Fibroblast of pulmonary artery (primary cell): ENCODE data around the gene FXN.

Experiments
- DNase-seq: peaks from one replicate; pipeline ENCODE4 v3.0.0-alpha.2; 2010; ENCODE audit warnings: low read depth
- H3K4me3 ChIP-seq: replicated peaks from 2 replicates; pipeline ENCODE4 v1.5.1; 2011; ENCODE audit warnings: low read depth, mild to moderate bottlenecking, control low read depth, low read length, moderate library complexity
- TF ChIP-seq, protein P1 (sequence below): IDR thresholded peaks from 2 replicates; pipeline ENCODE4 v1.5.1; 2011; ENCODE audit warnings: mild to moderate bottlenecking, control low read depth, low read length, inconsistent platforms; ENCODE audit errors: missing control alignments

Gene FXN

DNA sequence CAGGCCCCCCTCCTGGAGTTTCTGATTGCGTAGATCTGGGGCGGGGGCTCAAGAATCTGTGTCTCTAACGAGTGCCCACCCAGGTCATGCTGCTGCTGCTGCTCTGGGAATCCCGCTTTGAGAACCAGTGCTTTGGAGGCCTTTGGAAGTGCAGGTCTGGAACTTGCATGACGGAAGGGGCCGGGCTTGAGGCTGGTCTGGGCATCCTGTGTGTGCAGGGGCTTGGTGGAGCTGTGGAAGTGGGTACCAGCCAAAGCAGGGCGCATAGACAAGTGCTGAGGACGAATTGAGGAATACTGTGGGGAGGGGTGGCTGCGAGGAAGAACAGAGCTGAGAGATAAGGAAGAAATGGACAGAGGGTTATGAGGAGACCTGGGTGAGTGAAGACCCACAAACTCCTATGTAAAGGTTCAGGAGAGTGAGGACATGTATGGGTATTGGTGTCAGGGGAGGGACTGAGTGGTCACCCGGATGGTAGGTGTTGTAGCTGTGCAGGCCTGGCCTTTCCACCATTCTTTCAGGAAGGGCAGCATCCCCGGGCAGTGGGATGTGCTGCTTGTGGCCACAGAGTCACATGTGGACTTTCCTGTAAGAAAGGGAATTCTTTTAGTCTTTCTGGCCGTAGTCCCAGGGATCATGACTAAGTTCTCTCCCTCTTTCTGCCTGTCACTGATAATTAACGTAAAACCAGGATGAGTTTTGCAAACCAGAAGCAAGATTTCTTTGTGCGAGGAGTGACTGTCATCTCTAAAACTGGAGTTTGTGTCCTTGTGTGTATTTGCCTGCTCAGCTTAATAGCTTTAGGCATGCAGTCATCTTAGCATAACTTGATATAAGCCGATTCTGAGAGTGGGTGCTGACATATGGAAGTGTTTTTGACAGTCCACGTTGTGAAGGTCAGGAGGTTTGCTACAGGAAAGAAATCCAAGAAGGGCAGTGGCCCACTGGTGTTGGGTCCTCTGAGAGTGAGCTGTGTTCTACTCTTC lies 95.2 kb downstream of the FXN start:
- DNase-seq, result peak; percentile 90
- TF ChIP-seq, protein P1, sequence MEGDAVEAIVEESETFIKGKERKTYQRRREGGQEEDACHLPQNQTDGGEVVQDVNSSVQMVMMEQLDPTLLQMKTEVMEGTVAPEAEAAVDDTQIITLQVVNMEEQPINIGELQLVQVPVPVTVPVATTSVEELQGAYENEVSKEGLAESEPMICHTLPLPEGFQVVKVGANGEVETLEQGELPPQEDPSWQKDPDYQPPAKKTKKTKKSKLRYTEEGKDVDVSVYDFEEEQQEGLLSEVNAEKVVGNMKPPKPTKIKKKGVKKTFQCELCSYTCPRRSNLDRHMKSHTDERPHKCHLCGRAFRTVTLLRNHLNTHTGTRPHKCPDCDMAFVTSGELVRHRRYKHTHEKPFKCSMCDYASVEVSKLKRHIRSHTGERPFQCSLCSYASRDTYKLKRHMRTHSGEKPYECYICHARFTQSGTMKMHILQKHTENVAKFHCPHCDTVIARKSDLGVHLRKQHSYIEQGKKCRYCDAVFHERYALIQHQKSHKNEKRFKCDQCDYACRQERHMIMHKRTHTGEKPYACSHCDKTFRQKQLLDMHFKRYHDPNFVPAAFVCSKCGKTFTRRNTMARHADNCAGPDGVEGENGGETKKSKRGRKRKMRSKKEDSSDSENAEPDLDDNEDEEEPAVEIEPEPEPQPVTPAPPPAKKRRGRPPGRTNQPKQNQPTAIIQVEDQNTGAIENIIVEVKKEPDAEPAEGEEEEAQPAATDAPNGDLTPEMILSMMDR, result no peak
- no peak overlapping the region for H3K4me3 ChIP-seq

DNA sequence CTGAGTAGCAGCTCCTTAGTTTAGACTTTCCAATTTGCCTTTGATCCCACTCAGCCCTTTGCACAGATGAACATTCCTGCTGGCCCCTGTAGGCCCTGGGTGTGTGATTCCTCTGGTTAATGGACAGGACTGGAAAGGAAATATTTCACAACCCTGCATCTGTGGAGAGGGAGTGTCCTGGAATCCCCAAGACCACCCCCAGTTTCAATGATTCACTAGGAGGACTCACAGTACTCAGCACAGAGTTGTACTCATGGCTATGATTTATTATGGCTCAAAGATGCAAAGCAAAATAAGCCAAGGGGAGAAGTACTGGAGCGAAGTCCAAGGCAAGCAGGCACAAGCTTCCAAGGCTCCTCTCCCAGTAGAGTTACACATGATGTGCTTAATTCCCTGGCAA lies 96.1 kb downstream of the FXN start:
- H3K4me3 ChIP-seq, result no peak overlapping the region
- TF ChIP-seq, protein P1, result no peak
- peak; percentile 93 for DNase-seq

DNA sequence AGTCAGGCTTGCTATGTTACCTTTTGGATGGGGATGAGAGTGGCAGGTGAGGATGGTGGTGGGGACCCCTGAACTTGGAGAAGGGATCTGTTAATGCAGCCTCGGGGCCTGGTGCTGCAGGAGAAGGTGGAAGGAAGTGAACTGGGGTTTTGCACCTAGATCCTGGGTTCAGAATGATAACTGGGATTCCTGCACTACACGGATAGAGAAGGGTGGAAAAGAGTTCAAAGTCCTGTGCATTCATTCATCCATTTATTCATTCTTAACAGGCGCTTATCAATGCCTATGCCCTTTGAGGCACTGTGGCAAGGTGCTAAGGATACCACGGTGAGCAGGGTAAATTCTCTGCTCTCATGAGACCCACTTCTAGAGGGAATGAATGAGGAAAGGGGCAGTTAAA lies 96.8 kb downstream of the FXN start:
- TF ChIP-seq, protein P1, result no peak
- no peak overlapping the region for H3K4me3 ChIP-seq
- no peak for DNase-seq

DNA sequence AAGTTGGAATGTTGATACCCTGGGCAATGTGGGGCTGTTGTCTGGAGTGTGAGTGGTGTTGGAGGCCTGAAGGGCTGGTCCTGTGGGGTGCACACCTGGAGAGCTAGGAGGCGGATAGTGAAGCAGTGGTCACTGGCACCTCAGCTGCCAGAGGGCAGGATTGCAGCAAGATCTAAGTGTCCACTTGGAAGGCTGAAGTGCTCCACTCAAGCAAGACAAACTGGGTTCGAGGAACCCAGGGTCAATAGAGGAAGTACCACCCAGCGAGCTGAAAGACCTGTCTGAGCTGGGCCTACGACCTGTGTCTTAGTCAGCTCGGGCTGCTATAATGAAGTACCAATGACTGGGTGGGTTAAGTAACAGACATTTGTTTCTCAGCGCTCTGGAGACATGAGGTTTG lies 98.9 kb downstream of the FXN start:
- TF ChIP-seq, protein P1, result no peak
- no peak overlapping the region for H3K4me3 ChIP-seq
- no peak for DNase-seq

DNA sequence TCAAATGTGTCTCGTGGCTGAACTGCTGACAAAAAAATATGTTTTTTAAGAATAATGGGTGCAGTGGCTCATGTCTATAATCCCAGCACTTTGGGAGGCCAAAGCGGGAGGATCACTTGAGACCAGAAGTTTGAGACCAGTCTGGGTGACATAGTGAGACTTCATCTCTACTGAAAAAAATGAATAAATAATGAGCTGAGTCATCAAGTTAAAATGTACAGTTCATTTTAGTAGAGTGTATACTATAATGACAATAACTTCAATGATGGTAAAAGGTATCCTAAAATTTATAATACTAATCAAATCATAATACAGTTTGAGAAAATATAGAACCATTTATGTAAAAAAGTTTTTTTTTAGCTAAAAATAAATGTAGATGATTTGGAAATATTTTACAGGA lies 100.6 kb downstream of the FXN start:
- TF ChIP-seq, protein P1, result no peak
- DNase-seq, result no peak
- H3K4me3 ChIP-seq, result no peak overlapping the region

DNA sequence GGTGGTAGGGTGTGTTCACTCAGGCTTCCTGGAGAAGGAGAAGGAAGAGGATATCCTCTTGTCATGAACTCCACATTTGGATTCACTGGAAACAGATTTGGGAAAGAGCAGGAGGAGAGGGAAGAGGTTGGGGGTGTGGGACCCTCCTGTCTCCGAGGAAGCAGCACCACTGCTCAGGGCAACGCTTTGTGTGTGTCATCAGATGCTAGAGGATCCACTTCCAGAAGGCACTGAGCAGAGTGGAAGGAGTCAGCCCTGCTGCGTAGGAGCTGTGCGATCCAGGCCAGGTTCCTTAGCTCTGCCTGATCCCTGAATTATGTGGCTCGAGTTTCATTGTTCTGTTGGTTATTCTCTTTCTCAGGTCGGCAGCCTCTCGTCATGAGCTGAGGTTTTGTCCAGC lies 101.2 kb downstream of the FXN start:
- no peak for DNase-seq
- TF ChIP-seq, protein P1, result no peak
- no peak overlapping the region for H3K4me3 ChIP-seq
